ENCODE data around the gene PLEKHG4.
A peak's percentile ranks its signal among the peaks of the same experiment; 100 is the strongest.

Gene PLEKHG4

GRCh38 chr16:67279296-67280089, at the start of gene PLEKHG4:
TSS of gene PLEKHG4 (plus strand) at chr16:67279532. CDS start at chr16:67280045, 513 bp downstream.
- peak; percentile 51 for FAIRE-seq
- DNase-seq (ENCODE audit: extremely low spot score, insufficient read length, low read depth): peak; percentile 92

GRCh38 chr16:67229906-67230808, 49.2 kb upstream of the PLEKHG4 start:
- DNase-seq (ENCODE audit: extremely low spot score, insufficient read length, low read depth): no peak
- no peak for FAIRE-seq

- DNase-seq (ENCODE audit: extremely low spot score, insufficient read length, low read depth) (no peak), FAIRE-seq (no peak)
Measured at GRCh38 chr16:67230809-67231660, 48.3 kb upstream of the PLEKHG4 start.

- no peak for FAIRE-seq
- DNase-seq (ENCODE audit: extremely low spot score, insufficient read length, low read depth): no peak
Measured at GRCh38 chr16:67233596-67233995, 45.7 kb upstream of the PLEKHG4 start.

- no peak for FAIRE-seq
- DNase-seq (ENCODE audit: extremely low spot score, insufficient read length, low read depth): no peak
Measured at GRCh38 chr16:67234180-67234597, 45.1 kb upstream of the PLEKHG4 start.

- DNase-seq (ENCODE audit: extremely low spot score, insufficient read length, low read depth) (no peak), FAIRE-seq (no peak)
Measured at GRCh38 chr16:67235816-67236562, 43.3 kb upstream of the PLEKHG4 start.

GRCh38 chr16:67236563-67237395, 42.6 kb upstream of the PLEKHG4 start:
- DNase-seq (ENCODE audit: extremely low spot score, insufficient read length, low read depth) (peak; percentile 58), FAIRE-seq (peak; percentile 73)

GRCh38 chr16:67237396-67238277, 41.7 kb upstream of the PLEKHG4 start:
- no peak for DNase-seq (ENCODE audit: extremely low spot score, insufficient read length, low read depth)
- no peak for FAIRE-seq

GRCh38 chr16:67238278-67238575, 41.1 kb upstream of the PLEKHG4 start:
- FAIRE-seq (no peak), DNase-seq (ENCODE audit: extremely low spot score, insufficient read length, low read depth) (no peak)

GRCh38 chr16:67238806-67239470, 40.4 kb upstream of the PLEKHG4 start:
- DNase-seq (ENCODE audit: extremely low spot score, insufficient read length, low read depth) (no peak), FAIRE-seq (no peak)

GRCh38 chr16:67240506-67240905, 38.8 kb upstream of the PLEKHG4 start:
- DNase-seq (ENCODE audit: extremely low spot score, insufficient read length, low read depth) (no peak), FAIRE-seq (no peak)

- no peak for DNase-seq (ENCODE audit: extremely low spot score, insufficient read length, low read depth)
Measured at GRCh38 chr16:67241008-67241900, 38.1 kb upstream of the PLEKHG4 start.

GRCh38 chr16:67242138-67242730, 37.1 kb upstream of the PLEKHG4 start:
- FAIRE-seq (no peak), DNase-seq (ENCODE audit: extremely low spot score, insufficient read length, low read depth) (no peak)

More at GRCh38 chr16:67241008-67241900, 38.1 kb upstream of the PLEKHG4 start:
- no peak for FAIRE-seq

GRCh38 chr16:67243481-67243880, 35.9 kb upstream of the PLEKHG4 start:
- no peak for DNase-seq (ENCODE audit: extremely low spot score, insufficient read length, low read depth)
- no peak for FAIRE-seq

- FAIRE-seq: peak; percentile 97
Measured at GRCh38 chr16:67244387-67245185, 34.7 kb upstream of the PLEKHG4 start.

More at GRCh38 chr16:67244387-67245185, 34.7 kb upstream of the PLEKHG4 start:
- peak; percentile 75 for DNase-seq (ENCODE audit: extremely low spot score, insufficient read length, low read depth)

All from GM18507 (cell line).